ENCODE data around the gene NOA1. TPM values are rescaled to one million over a fixed set of nuclear protein-coding genes. Genes with fewer than 3 reads are reported as not detected.

NOA1 gene
- total RNA-seq, 1 donor from 2014 or later = 14.5 TPM

DNA sequence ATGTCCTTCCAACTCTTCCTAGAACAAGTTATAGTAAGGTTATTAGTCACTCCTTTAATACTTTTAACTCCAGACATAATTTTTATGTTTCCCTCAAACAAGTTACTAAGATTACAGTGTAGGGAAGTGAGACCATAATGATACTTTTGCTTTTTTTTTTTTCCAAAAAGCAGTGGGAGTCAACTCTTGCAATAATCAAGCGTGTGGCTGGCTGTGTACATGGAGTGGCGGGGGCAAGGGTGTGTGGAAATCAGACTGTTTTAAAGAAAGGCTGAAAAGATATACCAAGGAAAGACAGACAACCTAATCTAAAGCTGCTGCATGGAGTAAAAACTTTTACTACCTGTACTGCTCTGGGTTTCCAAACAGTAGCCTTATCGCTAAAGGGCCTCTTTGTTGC, 4.1 kb downstream of the NOA1 start:
- Mint-ChIP-seq H3K36me3 (ENCODE audit: low read depth) (peaks cover 23% of the 10 kb centered on the region), H3K9me3 (ENCODE audit: low read depth) (peaks cover 4% of the 10 kb centered on the region), H3K27ac (ENCODE audit: unreplicated experiment) (no peak overlapping the region), H3K4me3 (ENCODE audit: unreplicated experiment) (no peak overlapping the region), H3K27me3 (ENCODE audit: low read depth) (no peaks in the 10 kb centered on the region), H3K4me1 (ENCODE audit: low read depth) (peaks cover 21% of the 10 kb centered on the region)
- no peak for DNase-seq (ENCODE audit: low spot score)
- TF ChIP-seq, protein P1, sequence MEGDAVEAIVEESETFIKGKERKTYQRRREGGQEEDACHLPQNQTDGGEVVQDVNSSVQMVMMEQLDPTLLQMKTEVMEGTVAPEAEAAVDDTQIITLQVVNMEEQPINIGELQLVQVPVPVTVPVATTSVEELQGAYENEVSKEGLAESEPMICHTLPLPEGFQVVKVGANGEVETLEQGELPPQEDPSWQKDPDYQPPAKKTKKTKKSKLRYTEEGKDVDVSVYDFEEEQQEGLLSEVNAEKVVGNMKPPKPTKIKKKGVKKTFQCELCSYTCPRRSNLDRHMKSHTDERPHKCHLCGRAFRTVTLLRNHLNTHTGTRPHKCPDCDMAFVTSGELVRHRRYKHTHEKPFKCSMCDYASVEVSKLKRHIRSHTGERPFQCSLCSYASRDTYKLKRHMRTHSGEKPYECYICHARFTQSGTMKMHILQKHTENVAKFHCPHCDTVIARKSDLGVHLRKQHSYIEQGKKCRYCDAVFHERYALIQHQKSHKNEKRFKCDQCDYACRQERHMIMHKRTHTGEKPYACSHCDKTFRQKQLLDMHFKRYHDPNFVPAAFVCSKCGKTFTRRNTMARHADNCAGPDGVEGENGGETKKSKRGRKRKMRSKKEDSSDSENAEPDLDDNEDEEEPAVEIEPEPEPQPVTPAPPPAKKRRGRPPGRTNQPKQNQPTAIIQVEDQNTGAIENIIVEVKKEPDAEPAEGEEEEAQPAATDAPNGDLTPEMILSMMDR (IDR thresholded peaks at IDR 0.05) = no peak

DNA sequence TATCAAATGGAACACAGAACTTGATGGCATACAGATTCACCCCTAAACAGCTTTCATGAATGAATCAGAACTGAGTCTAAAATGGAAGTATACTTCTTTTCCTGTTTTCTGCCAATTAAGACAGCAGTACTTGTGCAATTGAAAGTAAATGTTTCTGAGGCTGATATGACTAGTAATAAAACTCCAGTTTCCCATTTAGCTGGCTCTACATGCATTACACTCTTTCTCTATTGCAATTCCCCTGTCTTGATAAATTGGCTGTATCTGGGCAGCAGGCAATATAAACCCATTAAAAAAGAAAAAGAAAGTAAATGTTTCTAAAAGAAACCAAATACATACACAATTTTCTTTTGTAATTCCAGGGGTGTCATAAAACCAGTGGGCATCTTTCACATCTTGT, 4.6 kb downstream of the NOA1 start:
- no peaks in the 10 kb centered on the region for H3K27me3 Mint-ChIP-seq (ENCODE audit: low read depth)
- peaks cover 23% of the 10 kb centered on the region for H3K36me3 Mint-ChIP-seq (ENCODE audit: low read depth)
- TF ChIP-seq, protein P1 (IDR thresholded peaks at IDR 0.05) = no peak
- H3K9me3 Mint-ChIP-seq (ENCODE audit: low read depth) = peaks cover 4% of the 10 kb centered on the region
- H3K4me1 Mint-ChIP-seq (ENCODE audit: low read depth) = peaks cover 21% of the 10 kb centered on the region
- DNase-seq (ENCODE audit: low spot score) = no peak
- H3K4me3 Mint-ChIP-seq (ENCODE audit: unreplicated experiment) = no peak overlapping the region
- H3K27ac Mint-ChIP-seq (ENCODE audit: unreplicated experiment) = no peak overlapping the region

DNA sequence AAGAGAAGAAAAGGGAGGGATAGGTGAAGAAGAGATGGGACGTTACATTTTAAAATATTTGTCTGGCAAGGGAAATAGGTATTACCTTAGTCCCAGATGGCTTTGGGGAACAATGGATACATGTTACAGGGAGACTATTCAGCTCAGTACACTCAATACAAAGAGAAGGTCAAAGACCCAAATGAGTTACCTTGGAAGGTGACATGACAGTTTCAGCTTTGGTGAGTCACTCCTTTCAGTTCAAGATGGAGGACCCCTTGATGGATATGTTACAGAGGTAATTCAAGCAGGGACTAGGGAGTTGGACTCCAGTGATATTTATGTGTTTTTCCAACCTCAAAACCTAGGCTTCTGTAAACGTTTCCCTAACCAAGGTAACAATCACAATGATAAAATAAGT, 5.0 kb downstream of the NOA1 start:
- Mint-ChIP-seq H3K4me1 (ENCODE audit: low read depth) (peaks cover 19% of the 10 kb centered on the region), H3K27me3 (ENCODE audit: low read depth) (no peaks in the 10 kb centered on the region), H3K27ac (ENCODE audit: unreplicated experiment) (no peak overlapping the region), H3K9me3 (ENCODE audit: low read depth) (peaks cover 4% of the 10 kb centered on the region), H3K36me3 (ENCODE audit: low read depth) (peaks cover 23% of the 10 kb centered on the region), H3K4me3 (ENCODE audit: unreplicated experiment) (no peak overlapping the region)
- DNase-seq (ENCODE audit: low spot score) = no peak
- TF ChIP-seq, protein P1 (IDR thresholded peaks at IDR 0.05) = no peak

DNA sequence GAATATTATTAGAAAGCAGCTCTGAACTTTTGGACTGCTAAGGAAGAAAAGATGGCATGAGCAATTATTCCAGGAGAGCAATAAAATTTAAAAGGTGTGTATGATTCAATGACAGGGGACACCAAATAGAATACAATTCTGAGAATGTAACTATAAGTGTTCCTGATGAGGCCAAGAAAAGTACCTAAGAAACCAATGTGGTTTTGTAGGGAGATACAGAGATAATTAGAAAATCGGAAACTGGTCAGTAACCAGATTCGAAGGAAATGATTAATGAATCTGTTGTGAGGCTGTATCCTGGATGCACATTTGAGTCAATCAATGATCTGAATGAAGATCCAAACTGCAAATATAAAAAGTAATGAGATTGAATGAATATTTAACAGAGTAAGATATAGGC, 6.0 kb downstream of the NOA1 start:
- Mint-ChIP-seq H3K36me3 (ENCODE audit: low read depth) (peaks cover 26% of the 10 kb centered on the region), H3K27me3 (ENCODE audit: low read depth) (no peaks in the 10 kb centered on the region), H3K9me3 (ENCODE audit: low read depth) (peaks cover 4% of the 10 kb centered on the region), H3K27ac (ENCODE audit: unreplicated experiment) (no peak overlapping the region), H3K4me1 (ENCODE audit: low read depth) (peaks cover 16% of the 10 kb centered on the region), H3K4me3 (ENCODE audit: unreplicated experiment) (no peak overlapping the region)
- TF ChIP-seq, protein P1 (IDR thresholded peaks at IDR 0.05) = no peak
- no peak for DNase-seq (ENCODE audit: low spot score)

DNA sequence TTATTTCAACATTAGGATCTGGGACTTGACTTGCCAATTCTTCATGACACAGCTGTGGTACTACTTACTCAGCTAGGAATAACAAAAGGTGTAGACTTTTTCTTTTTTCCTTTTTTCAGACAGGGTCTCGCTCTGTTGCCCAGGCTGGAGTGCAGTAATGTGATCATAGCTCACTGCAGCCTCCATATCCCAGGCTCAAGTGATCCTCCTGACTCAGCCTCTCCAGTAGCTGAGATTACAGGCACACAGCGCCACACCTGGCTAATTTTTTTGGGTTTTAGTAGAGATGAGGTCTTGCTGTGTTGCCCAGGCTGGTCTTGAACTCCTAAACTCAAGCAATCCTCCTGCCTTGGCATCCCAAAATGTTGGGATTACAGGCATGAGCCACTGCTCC, 16.3 kb downstream of the NOA1 start:
- H3K9me3 Mint-ChIP-seq (ENCODE audit: low read depth) = no peaks in the 10 kb centered on the region
- H3K27ac Mint-ChIP-seq (ENCODE audit: unreplicated experiment) = no peak overlapping the region
- no peaks in the 10 kb centered on the region for H3K27me3 Mint-ChIP-seq (ENCODE audit: low read depth)
- TF ChIP-seq, protein P1 (IDR thresholded peaks at IDR 0.05) = no peak
- peaks cover 15% of the 10 kb centered on the region for H3K36me3 Mint-ChIP-seq (ENCODE audit: low read depth)
- H3K4me3 Mint-ChIP-seq (ENCODE audit: unreplicated experiment) = no peak overlapping the region
- no peak for DNase-seq (ENCODE audit: low spot score)
- H3K4me1 Mint-ChIP-seq (ENCODE audit: low read depth) = peaks cover 12% of the 10 kb centered on the region

All from chondrocyte (in vitro differentiated cells).